Body of pancreas (tissue), 4 donors: ENCODE measurements around the gene DDX39B. TPM values are rescaled to one million over a fixed set of nuclear protein-coding genes. Genes with fewer than 3 reads are reported as not detected.
"Not testable (repeated sequence)": the region's sequence is repeated elsewhere in the genome, so short reads cannot be mapped to it uniquely, and the experiment has no call there.

Experiments
- ATAC-seq: fragments of 150-250 bp; one replicate; pipeline ENCODE4 v1.9.1; 2016
- DNase-seq, 4 donors: peaks; one replicate each; pipeline ENCODE4 v3.0.0-alpha.2; 2019
- H3K27ac ChIP-seq, 4 donors: fragments of 200-600 bp; sonication (generic); 1 replicate in 3 of 4; 2 replicates in 1 of 4; pipeline versions ENCODE4 v1.5.1 to v1.6.1; 2016 to 2019; ENCODE audit warnings: mild to moderate bottlenecking in 1 of 4, mixed read lengths in 1 of 4, moderate library complexity in 1 of 4
- H3K27me3 ChIP-seq, 2 donors: fragments of 200-600 bp; sonication (generic); one replicate each; pipeline ENCODE4 v1.6.0; 2016; ENCODE audit warnings: mild to moderate bottlenecking in 1 of 2
- H3K36me3 ChIP-seq, 2 donors: fragments of 200-600 bp; sonication (generic); replicated peaks in 1 of 2; 2 replicates each; pipeline ENCODE4 v1.5.1; 2016; ENCODE audit warnings: low read depth in 2 of 2; ENCODE audit not compliant: insufficient read depth in 1 of 2
- H3K4me1 ChIP-seq: fragments of 200-600 bp; sonication (generic); one replicate; pipeline ENCODE4 v1.6.0; 2016
- H3K4me3 ChIP-seq, 2 donors: fragments of 200-600 bp; sonication (generic); 1 replicate in 1 of 2; 2 replicates in 1 of 2; pipeline ENCODE4 v1.5.1; 2016 to 2019
- H3K9me3 ChIP-seq, 3 donors: fragments of 200-600 bp; sonication (generic); 1 replicate in 2 of 3; 2 replicates in 1 of 3; pipeline ENCODE4 v1.5.1; 2016
- POLR2A ChIP-seq, 3 donors: fragments of 450-650 bp; IDR thresholded peaks; one replicate each; pipeline ENCODE4 v1.6.1; 2016; ENCODE audit warnings: antibody characterized with exemption in 3 of 3, mild to moderate bottlenecking in 2 of 3
- WGBS, 2 donors: methylation state at CpG; one replicate each; pipeline ENCODE4 v1.1.5; 2017; 5-methylcytosine and 5-hydroxymethylcytosine counted together
- intact Hi-C: fragments of 100-400 bp; cut with DNase I; formaldehyde crosslinking; loops from one replicate; pipeline ENCODE4 v1.15.1; 2023
- total RNA-seq, 2 donors: library from RNA; depleted of rRNA; stranded (reverse); fragments of >200 nt; gene quantifications; one replicate each; pipeline ENCODE4 v1.1.0, GENCODE V29; 2016
- TF ChIP-seq, protein P1 (sequence below), 7 experiments: fragments of 450-650 bp in 4 of 7; fragments of 200-600 bp in 3 of 7; sonication (generic) in 3 of 7; IDR thresholded peaks; one replicate each; pipeline ENCODE4 v1.5.1; 2016 to 2019; ENCODE audit warnings: antibody characterized with exemption in 7 of 7

The DDX39B gene
- total RNA-seq, 2 donors from 2014 or later, result 132 to 260 TPM

DNA sequence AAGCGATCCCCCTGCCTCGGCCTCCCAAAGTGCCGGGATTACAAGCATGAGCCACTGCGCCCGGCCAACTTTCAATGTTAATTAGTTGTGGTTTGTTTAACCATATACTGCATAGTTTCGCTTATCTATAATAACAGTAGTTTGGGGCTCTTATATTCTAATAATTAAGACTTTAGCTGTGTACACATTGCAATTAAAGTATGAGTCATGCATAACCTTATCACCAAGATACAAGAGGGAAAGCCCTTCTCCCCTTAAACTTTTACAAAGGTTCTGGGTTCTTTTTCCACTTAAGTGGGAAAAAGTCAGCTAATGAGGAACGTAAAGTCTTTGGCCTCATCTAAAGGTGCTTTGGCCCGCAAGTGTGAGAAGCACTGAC, 16.3 kb downstream of the DDX39B start:
- Histone ChIP-seq H3K36me3 (peaks cover under 1 to 2% of the 10 kb centered on the region in 2 donors), H3K9me3 (no peaks in the 10 kb centered on the region), H3K4me3 (no peak overlapping the region), H3K4me1 (peaks cover 11% of the 10 kb centered on the region), H3K27me3 (no peaks in the 10 kb centered on the region), H3K27ac (no peak overlapping the region)
- DNase-seq (no peak), ATAC-seq (no peak)
- intact Hi-C loops, result no loop called here
- TF ChIP-seq, protein P1, sequence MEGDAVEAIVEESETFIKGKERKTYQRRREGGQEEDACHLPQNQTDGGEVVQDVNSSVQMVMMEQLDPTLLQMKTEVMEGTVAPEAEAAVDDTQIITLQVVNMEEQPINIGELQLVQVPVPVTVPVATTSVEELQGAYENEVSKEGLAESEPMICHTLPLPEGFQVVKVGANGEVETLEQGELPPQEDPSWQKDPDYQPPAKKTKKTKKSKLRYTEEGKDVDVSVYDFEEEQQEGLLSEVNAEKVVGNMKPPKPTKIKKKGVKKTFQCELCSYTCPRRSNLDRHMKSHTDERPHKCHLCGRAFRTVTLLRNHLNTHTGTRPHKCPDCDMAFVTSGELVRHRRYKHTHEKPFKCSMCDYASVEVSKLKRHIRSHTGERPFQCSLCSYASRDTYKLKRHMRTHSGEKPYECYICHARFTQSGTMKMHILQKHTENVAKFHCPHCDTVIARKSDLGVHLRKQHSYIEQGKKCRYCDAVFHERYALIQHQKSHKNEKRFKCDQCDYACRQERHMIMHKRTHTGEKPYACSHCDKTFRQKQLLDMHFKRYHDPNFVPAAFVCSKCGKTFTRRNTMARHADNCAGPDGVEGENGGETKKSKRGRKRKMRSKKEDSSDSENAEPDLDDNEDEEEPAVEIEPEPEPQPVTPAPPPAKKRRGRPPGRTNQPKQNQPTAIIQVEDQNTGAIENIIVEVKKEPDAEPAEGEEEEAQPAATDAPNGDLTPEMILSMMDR (IDR thresholded peaks at IDR 0.05), result no peak
- no peak for TF ChIP-seq POLR2A (IDR thresholded peaks at IDR 0.05)
- 72 to 74% methylated on average over 8 of the region's 8 CpGs for WGBS, 2 donors

DNA sequence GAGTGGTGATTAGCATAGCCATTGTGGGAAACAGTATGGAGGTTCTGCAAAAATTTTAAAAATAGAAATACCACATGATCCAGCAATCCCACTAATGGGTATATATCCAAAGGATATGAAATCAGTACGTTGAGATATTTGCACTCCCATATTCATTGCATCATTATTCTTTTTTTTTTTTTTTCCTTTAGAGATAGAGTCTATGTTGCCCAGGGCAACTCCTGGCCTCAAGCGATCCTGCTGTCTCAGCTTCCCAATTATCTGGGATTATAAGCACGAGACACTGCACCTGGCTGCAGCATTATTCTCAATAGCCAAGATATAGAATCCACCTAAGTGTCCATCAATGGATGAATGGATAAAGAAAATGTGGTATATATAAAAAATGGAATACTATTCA, 20.0 kb downstream of the DDX39B start:
- intact Hi-C loops, result no loop called here
- H3K4me3 ChIP-seq, result no peak overlapping the region
- ATAC-seq (no peak), DNase-seq (no peak)
- no peaks in the 10 kb centered on the region for H3K27me3 ChIP-seq
- no peaks in the 10 kb centered on the region for H3K9me3 ChIP-seq
- H3K4me1 ChIP-seq, result no peaks in the 10 kb centered on the region
- 68 to 78% methylated on average over 3 of the region's 3 CpGs for WGBS, 2 donors
- H3K27ac ChIP-seq, result no peak overlapping the region
- no peaks in the 10 kb centered on the region for H3K36me3 ChIP-seq
- no peak for TF ChIP-seq POLR2A (IDR thresholded peaks at IDR 0.05)
- TF ChIP-seq, protein P1 (IDR thresholded peaks at IDR 0.05), result no peak

DNA sequence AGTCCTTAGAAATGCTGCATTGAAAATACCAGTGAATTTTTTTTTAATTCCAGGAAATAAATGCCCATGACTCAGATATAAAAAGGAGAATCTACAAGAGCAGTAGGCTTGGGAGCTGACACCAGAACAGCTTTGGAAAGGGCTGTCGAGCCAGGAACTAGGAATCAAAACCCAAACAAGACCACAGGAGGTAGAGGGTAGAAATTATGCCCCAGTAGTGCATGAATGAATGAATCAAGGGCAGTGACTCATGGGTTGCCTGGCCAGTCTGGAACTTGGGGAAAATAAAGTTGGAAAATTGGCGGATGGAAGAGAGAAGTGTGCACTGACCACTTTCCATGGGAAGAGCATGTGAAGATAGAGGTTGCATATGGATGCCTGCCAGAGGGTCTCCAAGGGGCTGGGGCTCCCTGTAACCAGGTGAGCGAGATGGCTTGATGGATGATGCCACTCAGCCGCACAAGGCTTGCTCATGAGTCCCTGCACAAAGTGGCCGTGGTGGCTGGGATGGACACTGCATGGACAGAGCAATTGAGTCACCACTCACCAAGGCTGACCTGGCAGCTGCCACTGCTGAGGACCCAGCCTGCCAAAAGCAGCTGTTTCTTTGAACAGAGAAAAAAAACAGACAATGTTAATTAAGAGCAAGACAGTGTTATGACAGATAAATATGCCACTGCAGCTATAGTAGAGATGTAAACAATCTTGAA, 28.2 kb downstream of the DDX39B start:
- Histone ChIP-seq H3K27me3 (no peaks in the 10 kb centered on the region), H3K4me3 (no peak overlapping the region), H3K9me3 (no peaks in the 10 kb centered on the region), H3K36me3 (no peaks in the 10 kb centered on the region), H3K4me1 (no peaks in the 10 kb centered on the region), H3K27ac (no peak overlapping the region)
- no peak for DNase-seq
- TF ChIP-seq, protein P1 (IDR thresholded peaks at IDR 0.05), result no peak
- no peak for TF ChIP-seq POLR2A (IDR thresholded peaks at IDR 0.05)
- intact Hi-C loops, result no loop called here
- no peak for ATAC-seq
- WGBS, 2 donors, result 66 to 70% methylated on average over 4 to 5 of the region's 5 CpGs

DNA sequence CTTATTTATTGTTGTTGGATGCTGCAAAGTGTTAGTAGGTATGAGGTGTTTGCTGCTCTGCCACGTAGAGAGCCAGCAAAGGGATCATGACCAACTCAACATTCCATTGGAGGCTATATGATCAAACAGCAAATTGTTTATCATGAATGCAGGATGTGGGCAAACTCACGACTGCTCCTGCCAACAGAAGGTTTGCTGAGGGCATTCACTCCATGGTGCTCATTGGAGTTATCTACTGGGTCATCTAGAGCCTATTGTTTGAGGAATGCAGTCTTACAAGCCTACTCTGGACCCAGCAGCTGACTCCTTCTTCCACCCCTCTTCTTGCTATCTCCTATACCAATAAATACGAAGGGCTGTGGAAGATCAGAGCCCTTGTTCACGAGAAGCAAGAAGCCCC, 31.8 kb downstream of the DDX39B start:
- Histone ChIP-seq H3K4me3 (no peak overlapping the region), H3K36me3 (no peaks in the 10 kb centered on the region), H3K27me3 (no peaks in the 10 kb centered on the region), H3K9me3 (no peaks in the 10 kb centered on the region), H3K27ac (no peak overlapping the region), H3K4me1 (no peaks in the 10 kb centered on the region)
- DNase-seq (no peak), ATAC-seq (no peak)
- TF ChIP-seq, protein P1 (IDR thresholded peaks at IDR 0.05), result no peak
- no peak for TF ChIP-seq POLR2A (IDR thresholded peaks at IDR 0.05)
- intact Hi-C loops, result no loop called here
- WGBS, 2 donors, result 49 to 69% methylated on average over 4 of the region's 4 CpGs

DNA sequence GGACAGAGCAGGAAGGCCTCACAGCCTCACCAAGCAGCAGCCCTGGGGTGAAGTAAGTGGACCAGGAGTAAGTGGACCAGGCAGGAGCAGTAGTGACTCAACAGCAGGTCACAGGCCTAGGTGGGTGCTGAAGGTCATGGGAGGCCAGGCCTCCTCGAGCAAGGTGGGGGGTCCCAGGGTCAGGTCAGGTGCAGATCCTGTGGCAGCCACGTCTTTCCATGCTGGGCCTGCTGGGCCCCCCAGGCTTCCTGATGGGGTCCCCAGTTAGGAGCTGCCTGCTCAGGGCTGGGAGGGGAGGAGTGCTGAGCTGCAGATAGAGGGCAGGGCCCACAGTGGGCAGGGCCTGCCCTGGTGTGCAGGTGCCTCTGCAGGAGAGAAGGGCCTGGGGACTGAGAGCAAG, 32.8 kb downstream of the DDX39B start:
- H3K27ac ChIP-seq, ATAC-seq, H3K27me3 ChIP-seq, H3K4me3 ChIP-seq, intact Hi-C loops, H3K36me3 ChIP-seq, H3K9me3 ChIP-seq, H3K4me1 ChIP-seq, DNase-seq: not testable (repeated sequence)
- WGBS, 2 donors, result 46 to 100% methylated on average over 1 to 2 of the region's 2 CpGs
